Stomach (tissue), 9 donors: ENCODE data around the gene DAPK2. TPM values are rescaled to one million over a fixed set of nuclear protein-coding genes. Genes with fewer than 3 reads are reported as not detected.

Source experiments
- DNase-seq, 2 donors: peaks; one replicate each; pipeline versions ENCODE4 v3.0.0 to v3.0.0-alpha.2; 2013 to 2019
- H3K27ac ChIP-seq, 5 donors: fragments of 200-600 bp in 4 of 5; sonication (generic) in 4 of 5; one replicate each; pipeline ENCODE4 v1.5.1; 2013 to 2019; ENCODE audit warnings: mild to moderate bottlenecking in 1 of 5, moderate library complexity in 1 of 5
- H3K27me3 ChIP-seq, 3 donors: fragments of 200-600 bp; sonication (generic); one replicate each; pipeline ENCODE4 v1.5.1; 2017 to 2019; ENCODE audit warnings: mixed run types in 1 of 3
- H3K36me3 ChIP-seq, 4 donors: fragments of 200-600 bp; sonication (generic); 1 replicate in 3 of 4; 2 replicates in 1 of 4; pipeline ENCODE4 v1.5.1; 2016 to 2019
- H3K4me1 ChIP-seq, 4 donors: fragments of 200-600 bp; sonication (generic); one replicate each; pipeline ENCODE4 v1.5.1; 2016 to 2019
- H3K4me3 ChIP-seq, 4 donors: fragments of 200-600 bp; sonication (generic) in 3 of 4; one replicate each; pipeline ENCODE4 v1.5.1; 2016 to 2019; ENCODE audit warnings: mild to moderate bottlenecking in 1 of 4
- H3K9me3 ChIP-seq, 4 donors: fragments of 200-600 bp; sonication (generic); one replicate each; pipeline ENCODE4 v1.5.1; 2016 to 2019
- CTCF ChIP-seq, 7 experiments: fragments of 450-650 bp in 4 of 7; fragments of 200-600 bp in 3 of 7; sonication (generic) in 3 of 7; IDR thresholded peaks; one replicate each; pipeline ENCODE4 v1.5.1; 2016 to 2019; ENCODE audit warnings: antibody characterized with exemption in 7 of 7, control low read depth in 2 of 7, mild to moderate bottlenecking in 1 of 7
- EP300 ChIP-seq: sonication (generic); formaldehyde crosslinking; IDR thresholded peaks from one replicate; pipeline ENCODE4 v1.6.1; 2017; ENCODE audit warnings: antibody characterized with exemption
- POLR2A ChIP-seq, 4 donors: fragments of 450-650 bp; IDR thresholded peaks; one replicate each; pipeline ENCODE4 v1.6.1; 2016; ENCODE audit warnings: antibody characterized with exemption in 4 of 4, control low read depth in 2 of 4, mild to moderate bottlenecking in 1 of 4, moderate library complexity in 1 of 4
- POLR2AphosphoS5 ChIP-seq, 3 donors: sonication (generic); formaldehyde crosslinking; IDR thresholded peaks; one replicate each; pipeline ENCODE4 v1.6.1; 2016; ENCODE audit warnings: antibody characterized with exemption in 3 of 3
- WGBS, 5 donors: extraction: QIAGEN DNeasy Blood & Tissue Kit in 3 of 5; methylation state at CpG; one replicate each; pipeline versions ENCODE4 v1.1.5 to v1.1.7; 2013 to 2018; 5-methylcytosine and 5-hydroxymethylcytosine counted together
- intact Hi-C: fragments of 100-400 bp; cut with DNase I; formaldehyde crosslinking; loops from one replicate; pipeline ENCODE4 v1.15.1; 2023; ENCODE audit warnings: low total_unique reads
- polyA plus RNA-seq, 3 donors: library from polyadenylated mRNA; stranded (reverse); fragments of 200-250 nt; gene quantifications; one replicate each; pipeline ENCODE4 v1.2.3, GENCODE V29; 2013
- total RNA-seq, 5 donors: library from RNA; depleted of rRNA; stranded (reverse); fragments of >200 nt; gene quantifications; one replicate each; pipeline versions ENCODE4 v1.1.0 to v1.2.3, GENCODE V29; 2014 to 2016
- donor health status: healthy with polysubstance abuse.
- donor health status: Bipolar disorder and iron deficiency.
- donor health status: healthy.

The DAPK2 gene
- total and polyA plus RNA-seq, 8 donors: 5.2 to 178 (median 16.6) TPM

- Histone ChIP-seq H3K27me3 (no peaks in the 10 kb centered on the region), H3K36me3 (no peaks in the 10 kb centered on the region), H3K4me1 (peaks cover 6 to 54% (median 19%) of the 10 kb centered on the region in 4 donors), H3K9me3 (no peaks in the 10 kb centered on the region), H3K4me3 (no peak overlapping the region), H3K27ac (no peak overlapping the region)
- no peak for DNase-seq
- 91 to 97% (median 93%) methylated on average over 6 of the region's 6 CpGs for WGBS, 5 donors
- intact Hi-C loops: no loop called here
- no peak for TF ChIP-seq POLR2AphosphoS5 (IDR thresholded peaks at IDR 0.05)
- TF ChIP-seq CTCF (IDR thresholded peaks at IDR 0.05): no peak
- no peak for TF ChIP-seq EP300
- no peak for TF ChIP-seq POLR2A (IDR thresholded peaks at IDR 0.05)
These were observed 103.6 kb downstream of the DAPK2 start for GRCh38 chr15:63942486-63943365.

- Histone ChIP-seq H3K4me1 (peaks cover 6 to 54% (median 19%) of the 10 kb centered on the region in 4 donors), H3K27me3 (no peaks in the 10 kb centered on the region), H3K9me3 (no peaks in the 10 kb centered on the region), H3K4me3 (no peak overlapping the region), H3K27ac (peak overlapping the region in 2 of 5 donors; percentile 38 to 65), H3K36me3 (no peaks in the 10 kb centered on the region)
- TF ChIP-seq EP300 (no peak), POLR2AphosphoS5 (IDR thresholded peaks at IDR 0.05) (no peak), POLR2A (IDR thresholded peaks at IDR 0.05) (no peak), CTCF (IDR thresholded peaks at IDR 0.05) (no peak)
- intact Hi-C loops: no loop called here
- 85 to 90% (median 89%) methylated on average over 7 of the region's 7 CpGs for WGBS, 5 donors
- no peak for DNase-seq
These were observed 104.4 kb downstream of the DAPK2 start for GRCh38 chr15:63941698-63942465.

DNA sequence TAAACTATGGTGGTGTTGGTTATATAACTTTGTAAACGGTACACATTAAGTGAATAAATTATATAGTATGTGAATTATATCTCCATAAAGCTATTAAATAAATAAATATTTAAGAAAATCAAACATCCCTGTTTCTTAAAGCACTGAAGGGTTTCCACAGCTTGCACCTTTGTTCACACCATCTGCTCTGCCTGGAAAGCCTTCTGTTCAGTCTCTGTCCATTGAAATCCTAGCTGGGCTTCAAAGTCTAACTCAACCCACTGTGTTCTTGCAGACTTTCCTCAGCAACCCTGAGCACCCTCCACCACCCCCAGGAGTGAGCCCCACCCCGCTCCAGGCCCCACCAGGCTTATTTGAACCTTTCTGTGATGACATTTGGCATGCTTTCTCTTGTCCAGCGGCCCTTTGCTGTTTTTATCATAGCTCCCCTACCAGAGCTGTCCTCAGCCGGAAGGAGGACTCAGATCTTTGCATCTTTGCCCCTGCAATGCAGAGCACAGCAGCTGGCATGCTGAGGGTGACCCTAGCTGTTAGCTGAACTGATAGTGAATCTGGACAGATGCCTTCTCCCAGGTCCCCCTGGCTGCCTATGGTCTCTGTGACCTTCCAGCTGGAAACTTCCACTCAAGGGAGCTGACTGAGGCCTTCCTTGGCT lies 105.2 kb downstream of the DAPK2 start:
- Histone ChIP-seq H3K36me3 (no peaks in the 10 kb centered on the region), H3K27ac (peak overlapping the region in 4 of 5 donors; percentile 17 to 65 (median 30)), H3K4me1 (peaks cover 6 to 52% (median 19%) of the 10 kb centered on the region in 4 donors), H3K27me3 (no peaks in the 10 kb centered on the region), H3K9me3 (no peaks in the 10 kb centered on the region), H3K4me3 (no peak overlapping the region)
- no peak for DNase-seq
- TF ChIP-seq EP300: no peak
- TF ChIP-seq CTCF (IDR thresholded peaks at IDR 0.05): no peak
- no peak for TF ChIP-seq POLR2A (IDR thresholded peaks at IDR 0.05)
- no peak for TF ChIP-seq POLR2AphosphoS5 (IDR thresholded peaks at IDR 0.05)
- WGBS, 5 donors: 56 to 72% (median 64%) methylated on average over 4 of the region's 4 CpGs
- intact Hi-C loops: no loop called here

DNA sequence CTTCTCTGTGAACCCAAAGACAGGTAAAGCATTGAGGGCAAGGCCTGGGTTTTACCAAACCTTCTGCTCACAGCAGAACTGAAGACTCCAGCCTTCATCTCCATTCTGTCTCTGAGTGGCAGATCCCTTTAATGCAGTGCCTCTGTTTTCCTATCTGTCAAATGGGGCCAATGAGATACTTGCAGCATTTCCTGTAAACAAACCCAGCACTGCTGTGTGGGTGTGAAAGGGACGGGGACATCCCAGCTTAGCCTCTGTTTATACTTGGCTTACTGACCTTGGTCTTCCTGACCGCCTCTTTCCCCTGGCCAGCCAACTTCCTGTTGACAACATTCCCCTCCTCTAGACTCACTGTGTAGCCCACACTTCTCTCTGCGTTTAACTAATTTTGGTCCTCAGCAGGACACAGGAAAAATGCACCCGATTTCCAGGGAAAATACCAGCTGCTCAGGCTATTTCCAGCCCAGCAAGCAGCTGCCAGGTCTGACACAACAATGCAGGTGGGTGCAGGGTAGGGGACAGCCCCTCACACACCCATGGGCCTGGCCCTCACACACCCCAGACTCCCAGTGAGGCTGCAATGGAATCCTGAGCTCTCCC lies 106.7 kb downstream of the DAPK2 start:
- peaks cover 0 to 38% (median 9%) of the 10 kb centered on the region in 4 donors for H3K4me1 ChIP-seq
- TF ChIP-seq POLR2AphosphoS5 (IDR thresholded peaks at IDR 0.05) (peak in 2 of 3 donors; percentile 48 to 74), EP300 (no peak), CTCF (IDR thresholded peaks at IDR 0.05) (no peak)
- 42 to 52% (median 44%) methylated on average over 4 of the region's 4 CpGs for WGBS, 5 donors
- DNase-seq: peak; percentile 37 to 72
- H3K36me3 ChIP-seq: no peaks in the 10 kb centered on the region
- no peak overlapping the region for H3K4me3 ChIP-seq
- intact Hi-C loops: no loop called here
- no peaks in the 10 kb centered on the region for H3K27me3 ChIP-seq
- H3K9me3 ChIP-seq: no peaks in the 10 kb centered on the region
- peak overlapping the region; percentile 57 to 77 (median 65) for H3K27ac ChIP-seq
